Smooth muscle cell (in vitro differentiated cells): ENCODE measurements around the gene IRF2. TPM values are rescaled to one million over a fixed set of nuclear protein-coding genes. Genes with fewer than 3 reads are reported as not detected.

Source experiments
- DNase-seq: peaks from one replicate; lab custom pipeline; 2025; ENCODE audit not compliant: unreplicated experiment; lab: John Stamatoyannopoulos, UW
- H2AFZ ChIP-seq: fragments of 200-600 bp; sonication (generic); 2 replicates; pipeline ENCODE4 v1.6.0; 2016; ENCODE audit warnings: antibody characterized with exemption, low read depth, mild to moderate bottlenecking
- H3F3A ChIP-seq: fragments of 200-600 bp; sonication (generic); 2 replicates; pipeline ENCODE4 v1.6.0; 2017; ENCODE audit warnings: antibody characterized with exemption, low read depth
- H3K27ac ChIP-seq: fragments of 200-600 bp; sonication (generic); 2 replicates; pipeline ENCODE4 v1.5.1; 2016; ENCODE audit warnings: low read depth, mild to moderate bottlenecking
- H3K27me3 ChIP-seq: fragments of 200-600 bp; sonication (generic); 2 replicates; pipeline ENCODE4 v1.6.1; 2016; ENCODE audit warnings: low read depth, mild to moderate bottlenecking
- H3K36me3 ChIP-seq: fragments of 200-600 bp; sonication (generic); 2 replicates; pipeline ENCODE4 v1.5.1; 2016; ENCODE audit warnings: low read depth
- H3K4me1 ChIP-seq: fragments of 200-600 bp; sonication (generic); 2 replicates; pipeline ENCODE4 v1.5.1; 2016; ENCODE audit warnings: low read depth
- H3K4me2 ChIP-seq: fragments of 200-600 bp; sonication (generic); 2 replicates; pipeline ENCODE4 v1.6.0; 2016; ENCODE audit warnings: mild to moderate bottlenecking
- H3K4me3 ChIP-seq: fragments of 200-600 bp; sonication (generic); 2 replicates; pipeline ENCODE4 v1.5.1; 2016; ENCODE audit warnings: mild to moderate bottlenecking
- H3K79me2 ChIP-seq: fragments of 200-600 bp; sonication (generic); 2 replicates; pipeline ENCODE4 v1.6.0; 2016; ENCODE audit warnings: low read depth, mild to moderate bottlenecking
- H3K9ac ChIP-seq: fragments of 200-600 bp; sonication (generic); 2 replicates; pipeline ENCODE4 v1.6.0; 2016; ENCODE audit warnings: low read depth
- H3K9me3 ChIP-seq: fragments of 200-600 bp; sonication (generic); replicated peaks from 2 replicates; pipeline ENCODE4 v1.5.1; 2016; ENCODE audit warnings: low read depth
- H4K20me1 ChIP-seq: fragments of 200-600 bp; sonication (generic); 2 replicates; pipeline ENCODE4 v1.6.0; 2016; ENCODE audit warnings: low read depth
- CTCF ChIP-seq: fragments of 200-600 bp; sonication (generic); IDR thresholded peaks from 2 replicates; pipeline ENCODE4 v1.5.1; 2017; ENCODE audit warnings: borderline replicate concordance, mild to moderate bottlenecking, antibody characterized with exemption; ENCODE audit not compliant: insufficient read depth, poor library complexity, severe bottlenecking
- WGBS: methylation state at CpG from one replicate; pipeline ENCODE4 v1.1.7; 2016; ENCODE audit warnings: low lambda C conversion rate; 5-methylcytosine and 5-hydroxymethylcytosine counted together
- polyA plus RNA-seq: library from polyadenylated mRNA; unstranded; fragments of >200 nt; fragmentation: Nextera tagmentation; extraction: Ambion mirVana; gene quantifications from 2 replicates; pipeline ENCODE4 v1.2.1, GENCODE V29; 2016
- total RNA-seq: library from RNA; depleted of rRNA; stranded (reverse); fragments of >200 nt; gene quantifications from 2 replicates; pipeline ENCODE4 v1.2.3, GENCODE V29; 2014

Gene IRF2
- total and polyA plus RNA-seq, 2 experiments from 2014 or later: 10.2 to 21.6 TPM

DNA sequence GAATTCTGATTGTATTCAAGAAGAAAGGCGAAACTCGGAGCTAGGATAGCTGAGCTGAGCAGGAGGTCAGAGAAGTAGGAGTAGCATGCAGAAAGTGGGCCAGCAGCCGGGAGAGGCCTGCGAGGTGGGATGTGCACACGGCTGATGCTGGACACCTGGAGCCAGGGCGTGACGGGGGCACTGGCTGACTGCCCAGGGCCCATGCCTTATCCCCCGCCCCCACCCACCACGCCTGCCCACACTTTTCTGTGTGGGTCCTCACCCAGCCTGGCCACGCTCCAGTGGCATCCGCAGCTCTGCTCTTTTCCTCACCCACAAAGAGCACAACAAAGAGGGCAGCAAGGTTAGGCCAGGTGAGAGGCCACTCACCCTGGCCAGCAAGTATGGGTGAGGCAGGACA is 30.0 kb upstream of the IRF2 start:
- Histone ChIP-seq H3K36me3 (no peaks in the 10 kb centered on the region), H3K27ac (no peak overlapping the region), H3F3A (no peaks in the 10 kb centered on the region), H4K20me1 (no peaks in the 10 kb centered on the region), H3K9ac (no peak overlapping the region), H3K9me3 (no peaks in the 10 kb centered on the region), H3K27me3 (no peaks in the 10 kb centered on the region), H3K4me2 (no peak overlapping the region), H3K79me2 (no peaks in the 10 kb centered on the region), H2AFZ (no peak overlapping the region), H3K4me3 (no peak overlapping the region), H3K4me1 (no peaks in the 10 kb centered on the region)
- no peak for TF ChIP-seq CTCF
- 95% methylated on average over 10 of the region's 11 CpGs for WGBS
- DNase-seq: no peak

- H3K9me3 ChIP-seq: no peaks in the 10 kb centered on the region
- H3K4me1 ChIP-seq: no peaks in the 10 kb centered on the region
- H3K9ac ChIP-seq: no peak overlapping the region
- DNase-seq: no peak
- no peaks in the 10 kb centered on the region for H3K79me2 ChIP-seq
- no peaks in the 10 kb centered on the region for H3K27me3 ChIP-seq
- H3K4me3 ChIP-seq: no peak overlapping the region
- no peaks in the 10 kb centered on the region for H3F3A ChIP-seq
- no peaks in the 10 kb centered on the region for H3K36me3 ChIP-seq
- no peak overlapping the region for H3K27ac ChIP-seq
- WGBS: 88% methylated on average over 8 of the region's 8 CpGs
- no peak overlapping the region for H2AFZ ChIP-seq
- TF ChIP-seq CTCF: no peak
- H3K4me2 ChIP-seq: no peak overlapping the region
- H4K20me1 ChIP-seq: no peaks in the 10 kb centered on the region
These were observed 29.5 kb upstream of the IRF2 start for GRCh38 chr4:184503869-184504300.

DNA sequence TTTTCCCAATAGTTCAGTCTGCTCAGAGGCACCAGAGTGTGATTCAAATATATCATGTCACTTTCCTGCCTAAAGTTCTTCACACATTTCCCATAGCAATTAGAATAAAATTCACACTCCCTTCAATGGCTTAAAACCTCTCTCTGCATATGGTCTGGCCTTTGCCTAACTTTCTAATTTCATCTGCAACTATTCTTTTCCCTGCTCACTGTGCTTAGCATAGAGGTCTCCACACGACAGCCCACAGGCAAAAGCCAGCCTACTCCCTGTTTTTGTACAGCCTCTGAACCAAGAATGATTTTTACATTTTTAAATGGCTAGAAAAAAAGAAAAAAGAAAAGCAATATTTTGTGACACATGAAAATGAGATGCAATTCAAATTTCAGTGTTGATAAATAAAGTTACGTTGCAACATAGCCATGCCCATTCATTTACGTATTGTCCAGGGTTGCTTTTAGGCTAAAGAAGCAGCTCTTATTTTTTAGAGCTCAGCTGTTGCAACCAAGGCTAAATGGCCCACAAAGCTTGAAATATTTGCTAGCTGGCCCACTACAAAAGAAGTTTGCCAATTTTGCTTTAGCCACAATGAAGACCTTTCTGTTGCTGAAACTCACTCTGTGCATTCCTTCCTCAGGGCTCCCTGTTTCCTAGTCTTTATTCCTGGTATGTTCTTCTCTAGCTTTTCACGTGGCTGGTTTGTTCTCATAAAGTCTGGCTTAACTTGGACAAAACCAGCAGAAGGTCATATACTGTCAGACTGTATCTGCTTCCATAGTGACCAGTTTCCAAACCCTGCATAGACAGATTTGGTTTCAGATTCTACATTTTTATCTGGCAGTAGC is 26.6 kb upstream of the IRF2 start:
- no peak overlapping the region for H3K4me3 ChIP-seq
- no peak overlapping the region for H3K4me2 ChIP-seq
- no peak for DNase-seq
- H2AFZ ChIP-seq: no peak overlapping the region
- H3K9ac ChIP-seq: no peak overlapping the region
- no peaks in the 10 kb centered on the region for H4K20me1 ChIP-seq
- WGBS: 86% methylated on average over 4 of the region's 4 CpGs
- no peaks in the 10 kb centered on the region for H3K79me2 ChIP-seq
- no peak overlapping the region for H3K27ac ChIP-seq
- H3K36me3 ChIP-seq: no peaks in the 10 kb centered on the region
- no peak for TF ChIP-seq CTCF
- H3K27me3 ChIP-seq: no peaks in the 10 kb centered on the region
- no peaks in the 10 kb centered on the region for H3K4me1 ChIP-seq
- no peaks in the 10 kb centered on the region for H3K9me3 ChIP-seq
- no peaks in the 10 kb centered on the region for H3F3A ChIP-seq

DNA sequence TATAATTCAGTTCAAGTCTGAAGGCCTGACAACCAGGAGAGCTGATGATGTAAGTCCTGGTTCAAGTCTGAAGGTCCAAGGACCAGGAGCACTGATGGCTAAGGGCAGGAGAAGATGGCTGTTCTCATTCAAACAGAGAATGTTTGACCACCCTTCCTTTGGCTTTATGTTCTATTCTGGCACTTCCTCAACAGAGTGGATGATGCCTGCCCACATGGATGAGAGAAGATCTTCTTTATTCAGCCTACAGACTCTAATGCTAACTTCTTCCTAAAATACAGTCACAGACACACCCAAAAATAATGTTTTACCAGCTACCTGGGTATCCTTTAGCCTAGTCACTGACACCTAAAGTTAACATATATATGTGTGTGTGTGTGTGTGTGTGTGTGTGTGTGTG is 25.6 kb upstream of the IRF2 start:
- TF ChIP-seq CTCF: no peak
- no peak overlapping the region for H3K4me3 ChIP-seq
- H3K4me2 ChIP-seq: no peak overlapping the region

More for the DNA sequence above, 25.6 kb upstream of the IRF2 start:
- H4K20me1 ChIP-seq: no peaks in the 10 kb centered on the region
- no peaks in the 10 kb centered on the region for H3K79me2 ChIP-seq
- H3K9ac ChIP-seq: no peak overlapping the region
- H3K9me3 ChIP-seq: no peaks in the 10 kb centered on the region
- H3K4me1 ChIP-seq: no peaks in the 10 kb centered on the region
- H3K36me3 ChIP-seq: no peaks in the 10 kb centered on the region
- H3K27ac ChIP-seq: no peak overlapping the region
- H2AFZ ChIP-seq: no peak overlapping the region
- DNase-seq: no peak
- no peaks in the 10 kb centered on the region for H3K27me3 ChIP-seq
- H3F3A ChIP-seq: no peaks in the 10 kb centered on the region
